ENCODE measurements around the gene ANKRD40.
"Not testable (repeated sequence)": the region's sequence is repeated elsewhere in the genome, so short reads cannot be mapped to it uniquely, and the experiment has no call there.

Gene ANKRD40

DNA sequence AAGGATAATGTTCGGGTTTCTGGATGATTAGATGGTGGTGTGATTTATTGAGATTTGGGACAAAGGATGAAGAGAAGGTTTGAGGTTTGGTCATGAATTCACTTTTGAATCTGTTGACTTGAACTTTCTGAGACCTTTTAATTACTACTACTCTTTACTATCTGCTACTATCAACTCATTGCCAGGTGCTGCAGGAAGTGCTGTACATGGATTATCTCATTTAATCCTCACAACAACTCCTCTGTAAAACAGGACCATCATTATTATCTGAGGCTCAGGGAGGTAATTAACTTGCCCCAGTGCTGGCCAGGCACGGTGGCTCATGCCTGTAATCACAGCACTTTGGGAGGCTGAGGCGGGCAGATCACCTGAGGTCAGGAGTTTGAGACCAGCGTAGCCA, 2.9 kb upstream of the ANKRD40 start:
- no peak for DNase-seq

DNA sequence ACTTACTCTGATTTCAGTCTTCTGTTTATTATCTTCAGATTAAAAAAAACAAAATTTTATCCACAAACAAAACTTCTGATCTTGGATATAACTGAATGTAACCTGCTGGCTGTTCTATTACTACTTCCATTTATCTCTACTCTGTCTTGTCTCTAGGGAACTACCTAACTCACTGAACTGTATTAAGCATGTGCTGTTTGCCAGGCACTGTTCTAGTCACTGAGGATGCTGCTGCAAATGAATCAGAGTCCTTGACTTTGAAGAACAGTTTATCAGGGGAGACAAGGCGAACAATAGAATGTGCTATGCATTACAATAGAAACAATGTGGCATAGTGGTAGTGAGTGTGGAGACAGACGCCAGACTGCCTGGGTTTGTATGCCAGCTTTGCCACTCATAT, 2.3 kb upstream of the ANKRD40 start:
- no peak for DNase-seq

DNA sequence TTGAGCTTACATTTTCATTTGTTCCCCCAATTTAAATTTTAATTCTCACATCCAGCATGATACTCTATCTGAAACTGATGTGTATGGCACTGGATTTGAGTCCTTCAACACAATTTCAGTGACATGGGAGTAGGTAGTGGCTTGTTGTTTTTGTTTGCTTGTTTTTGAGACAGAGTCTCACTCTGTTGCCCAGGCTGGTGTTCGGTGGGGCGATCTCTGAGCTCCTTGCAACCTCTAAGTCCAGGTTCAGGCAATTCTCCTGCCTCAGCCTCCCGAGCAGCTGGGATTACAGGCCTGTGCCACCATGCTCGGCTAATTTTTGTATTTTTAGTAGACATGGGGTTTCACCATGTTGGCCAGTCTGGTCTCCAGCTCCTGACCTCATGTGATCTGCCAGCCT, 1.3 kb upstream of the ANKRD40 start:
- DNase-seq, result not testable (repeated sequence)

DNA sequence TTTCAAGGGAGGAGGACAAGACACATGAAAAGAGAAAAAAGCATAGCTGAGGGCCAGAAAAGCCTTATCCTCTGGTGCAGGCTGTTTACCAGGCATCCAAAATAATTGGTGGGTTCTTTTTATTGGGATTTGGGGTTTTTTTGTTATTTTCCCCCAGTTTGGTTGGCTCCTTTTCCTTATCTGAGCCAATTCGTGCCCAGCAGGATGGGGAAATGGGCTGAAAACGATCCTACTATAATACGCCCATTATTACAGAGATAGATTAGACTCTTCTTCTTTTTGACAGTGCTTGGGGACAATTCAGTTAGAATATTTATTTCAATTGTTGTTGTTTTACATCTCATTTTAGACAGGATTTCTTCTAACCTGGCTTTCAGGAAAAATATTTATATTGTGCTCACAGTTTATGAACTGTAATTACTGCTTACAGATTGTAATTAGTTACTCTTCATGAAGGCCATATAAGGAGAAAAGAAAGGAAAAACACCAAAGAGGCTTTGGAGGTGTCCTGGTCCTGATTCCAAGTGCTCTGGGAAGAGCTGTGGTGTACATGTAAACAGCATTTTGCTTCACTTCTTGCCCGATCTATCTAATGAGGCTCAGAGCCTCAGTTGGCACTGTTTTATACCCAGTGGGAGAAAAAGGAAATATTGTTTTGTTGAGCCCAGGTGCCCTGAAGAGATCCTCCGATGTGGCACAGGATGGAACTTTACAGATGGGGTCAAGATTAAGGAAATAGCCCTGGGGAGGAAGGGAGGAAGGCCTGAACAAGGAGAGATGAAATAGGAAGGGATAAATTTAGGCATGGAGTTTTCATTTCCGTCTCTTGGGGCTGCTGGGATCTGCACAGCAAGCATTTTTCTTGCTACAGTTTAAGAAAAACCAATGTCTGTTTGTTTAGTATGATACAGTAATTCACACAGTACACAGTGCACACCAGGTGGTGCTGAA, 611 bp upstream of the ANKRD40 start:
- DNase-seq, result no peak

DNA sequence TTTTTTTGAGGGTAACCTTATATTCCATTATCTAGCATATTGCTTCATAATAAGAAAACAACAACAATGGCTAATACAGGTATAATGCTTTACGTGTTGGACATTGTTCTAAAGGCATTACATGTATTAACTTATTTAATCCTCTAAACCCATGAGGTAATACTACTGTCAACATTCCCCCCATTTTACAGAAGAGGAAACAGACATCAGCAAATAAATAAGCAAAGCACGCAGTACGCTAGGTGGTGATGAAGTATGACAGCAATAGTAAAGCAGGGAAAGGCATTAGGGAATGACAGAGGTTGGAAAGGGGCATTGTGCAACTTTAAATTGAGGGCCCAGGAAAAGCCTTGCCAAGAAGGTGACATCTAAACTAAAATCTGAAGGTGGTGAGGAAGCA, 4.6 kb downstream of the ANKRD40 start:
- no peak for DNase-seq

DNA sequence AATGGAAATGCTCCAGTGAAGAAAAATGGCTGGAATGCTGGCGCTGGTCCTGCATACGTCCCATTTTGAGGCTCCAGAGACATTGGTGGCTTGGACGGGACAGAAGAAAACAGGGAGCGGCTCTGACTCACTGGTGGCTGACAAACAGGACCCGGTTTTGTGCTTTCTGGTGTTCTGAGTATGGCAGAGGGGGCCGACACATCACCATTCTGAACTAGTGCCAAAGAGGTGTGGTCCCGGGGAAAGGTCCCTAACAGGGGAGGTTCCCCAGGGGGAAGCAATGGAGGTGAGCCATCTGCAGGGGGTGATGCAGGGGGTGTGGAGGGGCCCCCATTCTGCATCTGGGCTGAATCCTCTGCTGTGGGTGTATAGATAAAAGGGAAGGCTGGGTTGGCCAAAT, 8.3 kb downstream of the ANKRD40 start:
- no peak for DNase-seq

DNA sequence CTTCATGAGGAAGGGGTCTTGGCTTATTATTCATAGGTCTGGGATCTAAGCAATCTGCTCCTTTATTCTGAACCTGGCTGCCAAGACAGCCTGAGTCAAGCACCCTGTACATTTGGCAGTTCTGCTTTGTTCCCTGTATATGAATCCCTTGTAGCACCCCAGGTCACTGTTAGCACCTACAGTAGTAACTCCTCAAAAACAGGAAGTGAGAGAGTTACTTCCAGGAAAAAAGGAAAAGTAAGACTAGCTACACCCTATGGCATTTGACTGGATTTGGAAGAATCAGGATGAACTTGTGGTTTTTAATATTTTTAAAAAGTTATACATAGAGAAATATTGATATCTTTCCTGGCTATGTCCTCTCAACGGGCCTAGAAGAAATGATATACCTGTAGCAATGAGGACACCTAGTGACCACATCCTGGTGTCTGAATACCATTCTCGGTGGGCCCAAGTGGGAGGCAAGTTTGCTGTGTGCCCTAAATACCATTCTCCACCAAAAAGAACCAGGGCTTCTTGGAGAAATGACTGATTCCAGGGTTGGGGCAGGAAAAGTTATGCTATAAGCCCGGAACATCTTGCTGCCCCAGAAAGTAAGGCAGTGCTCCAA, 9.9 kb downstream of the ANKRD40 start:
- no peak for DNase-seq

DNA sequence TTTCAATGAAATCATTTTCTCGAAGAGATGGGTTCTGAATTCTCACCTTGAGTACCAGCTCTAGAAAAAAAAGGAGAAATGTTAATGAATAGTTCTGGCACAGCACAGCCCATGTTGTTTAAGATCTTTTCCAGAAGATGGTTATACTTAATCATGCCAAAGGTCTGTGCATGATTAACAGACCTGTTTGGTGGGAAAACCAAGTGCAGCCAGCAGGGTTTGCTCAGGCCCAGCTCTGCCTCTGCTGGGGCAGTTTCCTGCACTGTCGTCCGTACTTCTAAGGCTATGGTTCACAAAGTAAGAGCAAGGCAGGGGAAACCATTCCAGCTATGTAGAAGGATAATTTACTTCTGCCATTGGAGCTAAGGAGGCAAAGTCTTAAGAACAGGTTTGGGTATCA, 10.7 kb downstream of the ANKRD40 start:
- DNase-seq, result no peak

DNA sequence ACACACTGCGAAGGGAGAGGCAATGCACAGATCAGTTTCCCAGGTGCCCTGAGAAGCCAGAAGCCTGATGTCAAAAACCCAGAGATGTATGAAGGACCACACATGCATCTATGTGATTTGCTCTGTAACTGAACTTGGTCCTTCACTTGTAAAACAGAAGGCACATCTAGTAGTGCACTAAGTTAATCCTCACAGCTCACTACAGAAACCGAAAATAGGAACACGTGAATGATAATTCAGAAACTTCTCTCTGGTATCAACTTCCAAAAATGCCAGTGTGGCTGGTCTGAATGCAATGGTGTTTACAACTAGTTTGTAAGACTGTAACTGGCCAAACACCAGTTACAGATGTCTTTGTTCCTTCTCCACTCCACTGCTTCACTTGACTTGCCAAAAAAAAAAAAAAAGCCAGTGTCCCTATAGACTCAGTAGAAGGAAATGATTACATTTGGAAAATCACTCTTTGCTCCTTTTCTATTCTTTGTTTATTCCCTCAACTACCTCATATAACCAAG, 11.3 kb downstream of the ANKRD40 start:
- DNase-seq, result no peak

DNA sequence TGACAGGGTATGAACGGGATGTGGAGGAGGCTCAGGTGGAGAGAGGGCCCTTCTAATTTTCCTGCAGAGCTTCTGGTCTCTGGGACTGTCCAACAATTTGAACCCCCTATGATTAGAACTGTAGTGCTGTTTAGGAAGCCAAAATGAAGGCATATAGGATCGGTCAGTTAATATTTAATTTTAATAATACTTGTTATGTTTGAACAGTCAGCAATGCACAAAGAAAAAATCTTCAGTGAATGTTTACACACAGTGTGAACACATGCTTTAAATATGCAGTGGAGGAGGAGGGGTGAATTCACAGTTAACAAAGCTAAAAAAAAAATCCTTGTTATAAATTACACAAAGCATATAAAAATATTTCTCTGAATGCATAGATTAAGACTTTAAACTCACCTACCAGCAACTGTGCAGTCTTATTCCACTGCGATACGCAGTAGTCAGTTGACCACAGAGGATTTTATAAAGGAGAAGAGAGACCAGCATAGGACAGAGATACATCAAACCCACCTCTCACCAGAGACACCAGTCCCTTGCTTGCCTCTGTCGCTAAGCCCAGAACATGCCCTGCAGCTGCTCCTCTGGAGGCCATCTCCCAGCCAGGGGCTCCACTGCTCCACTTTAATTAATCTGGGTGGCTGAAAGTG, 14.6 kb downstream of the ANKRD40 start:
- DNase-seq, result no peak

DNA sequence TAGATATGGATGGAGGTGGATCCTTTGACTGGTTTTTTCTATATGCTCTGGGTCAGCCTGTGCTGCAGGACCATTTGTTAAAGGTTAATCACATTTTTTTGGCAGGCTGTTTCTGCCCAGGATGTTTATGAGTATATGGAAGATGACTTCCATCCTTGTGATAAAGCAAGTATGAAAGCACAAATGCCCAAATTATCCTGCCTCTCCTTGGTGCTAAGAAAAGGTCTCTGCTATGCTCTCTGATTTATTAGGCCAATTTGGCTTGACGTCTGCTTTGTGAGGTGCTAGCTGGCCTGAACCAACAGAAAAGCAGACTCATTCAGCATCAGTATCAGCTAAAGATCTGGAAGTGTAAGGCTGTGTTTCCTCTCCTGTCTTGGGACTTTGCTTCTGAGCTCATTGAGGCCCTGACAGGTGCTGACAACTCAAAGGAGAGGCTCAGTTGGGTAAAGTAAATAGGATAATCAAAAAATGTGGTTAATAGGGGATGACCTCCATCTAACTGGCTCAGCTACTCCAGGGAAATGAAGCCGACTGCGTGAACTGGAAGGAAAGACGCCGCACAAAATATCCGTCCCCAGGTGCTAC, 15.2 kb downstream of the ANKRD40 start:
- DNase-seq, result no peak

DNA sequence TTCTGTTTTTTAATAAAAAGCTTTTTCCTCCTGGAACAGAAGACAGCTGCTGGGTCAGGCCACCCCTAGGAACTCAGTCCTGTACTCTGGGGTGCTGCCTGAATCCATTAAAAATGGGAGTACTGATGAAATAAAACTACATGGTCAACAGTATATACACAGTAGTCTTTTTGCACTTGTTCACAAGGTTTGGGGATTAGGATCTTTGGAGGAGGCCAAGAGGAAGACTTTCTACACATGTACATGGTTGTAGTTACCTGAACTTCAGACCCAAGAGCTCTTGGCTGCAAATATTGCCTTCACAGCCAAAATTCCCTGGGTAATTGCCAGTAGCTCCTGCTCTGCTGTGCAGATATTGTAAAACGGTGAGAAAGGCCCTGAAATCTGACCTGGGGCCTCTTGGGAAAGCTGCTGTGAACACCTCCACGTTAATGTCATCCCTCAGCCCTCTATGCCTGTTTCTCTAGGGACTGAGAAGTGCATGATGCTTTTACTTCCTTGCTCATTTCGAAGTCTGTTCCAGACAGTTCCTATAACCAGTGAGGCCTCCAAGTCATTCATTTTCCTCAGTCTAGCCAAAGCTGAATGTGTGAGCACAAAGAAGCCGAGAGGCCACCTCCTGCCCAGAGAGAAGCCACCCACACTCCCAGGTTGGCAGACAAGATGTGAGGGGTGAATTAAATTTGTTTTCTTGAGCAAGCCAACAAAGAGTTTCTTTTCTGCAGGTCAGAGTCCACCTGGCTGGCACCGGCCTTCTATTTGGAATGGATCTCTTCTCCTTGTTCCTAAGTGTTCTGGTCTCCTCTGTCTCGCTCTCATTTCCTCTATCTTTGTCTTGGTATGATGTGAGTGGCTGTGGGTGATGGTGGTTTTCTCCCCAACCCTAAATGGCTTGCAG, 15.9 kb downstream of the ANKRD40 start:
- DNase-seq, result no peak

DNA sequence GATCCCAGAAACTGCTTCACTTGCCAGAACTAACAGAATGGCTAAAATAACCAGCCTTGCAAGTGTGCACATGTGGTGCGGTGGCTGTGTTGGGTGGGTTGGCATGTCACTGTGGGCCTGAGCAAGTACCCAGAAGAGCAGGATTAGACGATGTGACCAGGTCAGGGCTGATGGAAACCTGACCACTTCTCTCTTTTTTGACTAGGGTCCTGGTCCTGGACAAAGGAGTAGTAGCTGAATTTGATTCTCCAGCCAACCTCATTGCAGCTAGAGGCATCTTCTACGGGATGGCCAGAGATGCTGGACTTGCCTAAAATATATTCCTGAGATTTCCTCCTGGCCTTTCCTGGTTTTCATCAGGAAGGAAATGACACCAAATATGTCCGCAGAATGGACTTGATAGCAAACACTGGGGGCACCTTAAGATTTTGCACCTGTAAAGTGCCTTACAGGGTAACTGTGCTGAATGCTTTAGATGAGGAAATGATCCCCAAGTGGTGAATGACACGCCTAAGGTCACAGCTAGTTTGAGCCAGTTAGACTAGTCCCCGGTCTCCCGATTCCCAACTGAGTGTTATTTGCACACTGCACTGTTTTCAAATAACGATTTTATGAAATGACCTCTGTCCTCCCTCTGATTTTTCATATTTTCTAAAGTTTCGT, 16.7 kb downstream of the ANKRD40 start:
- DNase-seq, result no peak

DNA sequence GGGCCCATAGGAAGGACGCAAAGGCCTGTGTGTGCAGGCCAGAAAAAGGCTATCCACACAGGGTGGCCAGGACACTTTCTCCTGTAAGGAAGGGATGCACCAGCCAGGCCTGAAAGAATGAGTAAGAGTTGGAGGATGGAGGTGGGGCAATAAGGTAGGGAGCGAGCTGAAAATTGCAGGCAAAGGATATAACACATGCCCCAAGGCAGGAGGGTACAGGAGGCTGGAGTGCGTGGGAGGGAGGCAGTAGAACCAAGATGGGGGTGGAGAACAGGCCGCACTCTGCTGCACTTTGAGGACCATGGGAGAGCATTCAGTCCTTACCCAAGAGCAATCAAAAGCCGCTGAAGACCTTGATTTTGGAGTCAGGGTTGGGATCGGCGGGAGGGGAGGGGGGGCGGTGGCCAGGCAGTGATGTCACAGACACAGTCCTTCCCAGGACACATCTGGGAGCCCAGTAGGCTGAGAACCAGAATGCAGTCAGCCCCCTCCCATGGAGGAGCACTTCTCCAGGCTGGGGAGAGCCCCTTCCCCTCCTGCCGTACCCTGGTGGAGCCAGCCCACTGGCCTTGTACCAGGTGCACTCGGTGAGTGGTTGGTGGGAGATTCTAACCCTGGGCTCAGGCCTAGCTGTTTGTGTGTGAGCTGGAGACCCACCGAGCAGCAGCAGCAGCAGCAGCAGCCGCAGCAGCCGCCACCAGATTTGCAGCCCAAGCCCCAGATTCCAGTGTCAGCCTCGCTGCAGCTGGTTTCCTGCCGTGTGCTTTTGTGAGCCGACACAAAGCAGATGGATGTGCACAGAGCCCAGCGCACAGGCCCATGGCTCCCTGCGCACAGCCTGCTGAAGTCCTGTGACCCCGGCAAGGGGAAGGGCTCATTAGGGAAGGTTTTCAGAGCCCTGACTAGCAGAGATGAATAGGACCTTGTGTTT, 17.5 kb downstream of the ANKRD40 start:
- no peak for DNase-seq

DNA sequence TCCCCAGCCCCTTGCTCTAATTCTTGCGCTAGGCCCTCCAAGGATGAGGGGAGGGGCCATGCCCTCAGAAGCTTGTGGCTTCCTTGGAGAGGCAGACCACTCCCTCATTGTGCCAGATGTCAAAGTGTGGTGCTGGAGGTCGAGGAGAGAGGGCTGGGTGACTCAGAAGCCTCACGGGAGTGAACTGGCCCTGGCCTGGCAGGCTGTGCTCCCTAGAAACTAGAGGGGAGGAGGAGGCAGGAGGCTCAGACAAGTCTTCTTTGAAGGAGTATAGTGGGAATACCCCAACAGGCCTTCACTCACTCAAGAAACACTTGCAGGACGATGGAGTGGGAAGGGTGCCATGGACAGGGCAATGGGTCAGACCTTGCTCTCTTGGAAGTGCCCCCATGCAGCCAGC, 18.5 kb downstream of the ANKRD40 start:
- no peak for DNase-seq

DNA sequence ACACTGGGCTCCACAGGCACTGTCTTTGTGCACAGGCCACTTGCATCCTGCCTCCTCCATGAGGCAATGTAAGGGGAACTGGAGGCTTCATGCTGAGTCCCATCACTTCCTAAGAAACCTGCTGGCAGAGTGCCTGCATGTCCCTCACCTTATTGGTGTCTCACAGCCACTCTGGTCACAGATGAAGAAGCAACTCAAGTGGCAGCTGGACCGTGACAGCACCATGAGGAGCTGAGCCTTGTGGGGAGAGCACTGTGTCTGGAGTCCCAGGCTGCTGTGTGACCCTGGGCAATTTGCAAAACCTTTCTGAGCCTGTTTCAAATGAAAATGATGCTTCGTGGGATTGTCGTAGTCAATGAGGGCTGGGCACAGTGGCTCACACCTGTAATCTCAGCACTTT, 19.5 kb downstream of the ANKRD40 start:
- DNase-seq, result no peak

DNA sequence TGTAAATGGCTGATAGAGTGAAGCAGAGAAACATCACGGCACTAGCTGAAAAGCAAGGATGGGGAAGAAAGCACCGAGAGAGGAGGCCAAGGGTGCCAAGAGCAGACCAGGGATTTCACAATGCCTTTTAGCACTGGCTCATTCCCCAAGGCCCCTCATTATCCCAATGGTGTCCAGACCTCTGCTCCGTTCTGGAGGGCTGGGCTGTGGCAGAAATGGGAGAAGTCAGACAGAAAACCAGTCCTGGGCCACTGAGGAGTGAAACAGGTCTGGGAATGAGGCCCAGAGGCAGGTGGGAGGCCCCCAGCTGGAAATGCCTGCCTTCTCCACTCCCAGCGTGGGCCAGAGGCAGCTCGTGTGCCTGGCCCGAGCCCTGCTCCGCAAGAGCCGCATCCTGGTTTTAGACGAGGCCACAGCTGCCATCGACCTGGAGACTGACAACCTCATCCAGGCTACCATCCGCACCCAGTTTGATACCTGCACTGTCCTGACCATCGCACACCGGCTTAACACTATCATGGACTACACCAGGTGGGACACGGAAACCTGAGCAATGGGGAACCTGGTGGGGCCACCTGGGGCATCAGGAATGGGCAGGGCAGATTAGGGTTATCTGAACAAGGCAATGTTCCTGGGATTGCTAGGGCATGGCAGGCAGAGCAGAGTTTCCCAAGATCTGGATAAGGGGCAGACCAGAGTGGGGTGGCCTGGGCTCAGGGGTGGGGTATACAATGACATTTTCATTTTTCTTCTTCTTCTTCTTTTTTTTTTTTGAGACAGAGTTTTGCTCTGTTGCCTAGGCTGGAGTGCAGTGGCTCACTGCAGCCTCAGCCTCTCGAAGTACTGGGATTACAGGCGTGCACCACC, 20.3 kb downstream of the ANKRD40 start:
- DNase-seq, result no peak

DNA sequence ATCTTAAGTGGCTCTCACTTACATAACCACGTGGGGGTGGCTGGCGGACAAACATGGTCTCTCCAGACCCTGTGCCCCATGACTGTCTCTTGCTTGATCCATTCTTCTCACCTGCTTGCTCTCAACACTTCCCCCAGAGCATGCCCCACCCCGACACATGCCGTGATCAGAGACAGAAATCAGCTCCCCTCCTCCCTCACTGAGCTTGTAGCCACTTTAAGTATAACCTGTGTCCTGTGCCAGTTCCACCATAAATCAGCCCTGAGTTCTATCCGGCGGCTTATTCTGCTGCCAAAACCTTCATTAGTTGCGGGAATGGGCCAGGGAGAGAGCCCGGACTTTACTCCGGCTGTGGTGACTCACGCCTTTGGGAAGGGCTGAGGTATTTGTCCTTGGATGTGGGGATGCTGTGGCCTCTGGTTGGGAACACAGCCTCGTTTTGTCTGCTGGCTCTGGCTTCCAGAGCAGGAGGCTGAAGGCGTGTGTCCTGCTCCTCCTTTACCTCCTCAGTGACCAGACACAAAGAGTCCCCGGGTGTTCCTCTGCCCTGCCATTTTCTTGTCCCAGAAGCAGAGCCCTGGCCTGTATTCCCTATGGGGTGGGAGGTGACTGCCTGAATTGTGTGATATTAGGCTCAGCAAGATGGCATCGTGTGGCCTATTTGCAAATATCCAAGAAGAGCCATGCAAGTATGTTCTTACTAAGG, 21.1 kb downstream of the ANKRD40 start:
- DNase-seq, result no peak

Data from CD4-positive, alpha-beta T cell treated with Interleukin-6 for 4 hours (primary cell).